Pancreas (tissue), 10 donors: Measurements from ENCODE around the gene CAPG. TPM values are rescaled to one million over a fixed set of nuclear protein-coding genes. Genes with fewer than 3 reads are reported as not detected.
"Not testable (repeated sequence)": the region's sequence is repeated elsewhere in the genome, so short reads cannot be mapped to it uniquely, and the experiment has no call there.

Source experiments
- ATAC-seq, 4 donors: fragments of 200-7000 bp; cut with Tn5 transposase; one replicate each; pipeline versions ENCODE4 v1.8.0 to v1.9.1; 2020; ENCODE audit warnings: mild to moderate bottlenecking in 4 of 4, moderate library complexity in 4 of 4
- DNase-seq, 6 donors: peaks; one replicate each; pipeline ENCODE4 v3.0.0-alpha.2; 2020
- FAIRE-seq: peaks from 2 replicates; lab custom pipeline; 2012; peaks lifted over from hg19 to GRCh38; lab: Jason Lieb, UNC
- H3K27ac ChIP-seq, 4 donors: fragments of 200-600 bp; sonication (generic); 1 replicate in 3 of 4; 2 replicates in 1 of 4; pipeline versions ENCODE4 v1.5.0 to v1.8.0; 2020
- H3K27me3 ChIP-seq, 4 donors: fragments of 200-600 bp; one replicate each; pipeline ENCODE4 v1.8.0; 2021
- H3K36me3 ChIP-seq, 3 donors: fragments of 200-600 bp; sonication (generic) in 1 of 3; one replicate each; pipeline versions ENCODE4 v1.5.0 to v1.8.0; 2020 to 2021
- H3K4me1 ChIP-seq, 3 donors: fragments of 200-600 bp; one replicate each; pipeline ENCODE4 v1.8.0; 2021
- H3K4me3 ChIP-seq, 4 donors: fragments of 200-600 bp; sonication (generic) in 2 of 4; one replicate each; pipeline versions ENCODE4 v1.5.0 to v1.8.0; 2020 to 2021
- H3K9me3 ChIP-seq, 4 donors: fragments of 200-600 bp; one replicate each; pipeline ENCODE4 v1.8.0; 2021
- CTCF ChIP-seq, 4 donors: fragments of 200-600 bp; sonication (generic) in 3 of 4; IDR thresholded peaks; one replicate each; pipeline versions ENCODE4 v1.5.0 to v1.8.0; 2021; ENCODE audit warnings: antibody characterized with exemption in 4 of 4
- WGBS, 2 donors: extraction: QIAGEN DNeasy Blood & Tissue Kit; methylation state at CpG; one replicate each; pipeline ENCODE4 v1.1.7; 2013; 5-methylcytosine and 5-hydroxymethylcytosine counted together
- intact Hi-C, 3 donors: fragments of 100-400 bp; cut with DNase I; formaldehyde crosslinking; loops; one replicate each; pipeline versions ENCODE4 v1.11.1 to v1.14.2; 2022
- polyA plus RNA-seq, 2 donors: library from polyadenylated mRNA; stranded (reverse); fragments of 200-250 nt; gene quantifications; one replicate each; pipeline ENCODE4 v1.2.3, GENCODE V29; 2013
- total RNA-seq, 6 donors: library from RNA; stranded (reverse); fragmentation: NEBNext Ultra II Directional in 4 of 6; extraction: Animal tissue kit (Norgen Biotek cat#: 25700) in 4 of 6; gene quantifications; one replicate each; pipeline versions ENCODE4 v1.2.1 to v1.2.4, GENCODE V29; 2021 to 2023
- donor health status: healthy with polysubstance abuse.
- donor health status: DM: no; HTN: no; CAD: no; lungs with moderate emphysema.
- donor health status: DM: no; HTN: no; CAD: no.
- donor health status: control.
- donor health status: control.
- donor health status: Bipolar disorder and iron deficiency.
- donor health status: DM: yes; HTN: yes; CAD: no.
- donor health status: DM: no; HTN: no; CAD: no.
- donor health status: DM: no; HTN: no; CAD: no.
- donor health status: DM: yes; HTN: yes; CAD: no.

The CAPG gene
- total and polyA plus RNA-seq, 8 donors: 10.9 to 111 (median 37.5) TPM

- no peaks in the 10 kb centered on the region for H3K36me3 ChIP-seq
- peak overlapping the region in 3 of 4 donors; percentile 76 to 84 (median 78) for H3K27ac ChIP-seq
- DNase-seq (no peak), ATAC-seq (no peak), FAIRE-seq (no peak)
- whole genome bisulfite sequencing, 2 donors: 85 to 93% methylated on average over 5 to 6 of the region's 6 CpGs
- no peak overlapping the region for H3K4me3 ChIP-seq
- H3K27me3 ChIP-seq: no peaks in the 10 kb centered on the region
- no peak for TF ChIP-seq CTCF (IDR thresholded peaks at IDR 0.05)
- H3K9me3 ChIP-seq: no peaks in the 10 kb centered on the region
- peaks cover 25 to 42% (median 32%) of the 10 kb centered on the region in 3 donors for H3K4me1 ChIP-seq
- intact Hi-C loops: no loop called here
These were observed 34.5 kb upstream of the CAPG start for GRCh38 chr2:85444629-85445172.

GRCh38 chr2:85441864-85442263 is 31.7 kb upstream of the CAPG start:
- WGBS, 2 donors: 83 to 86% methylated on average over 4 of the region's 4 CpGs
- Histone ChIP-seq H3K36me3 (no peaks in the 10 kb centered on the region), H3K4me3 (no peak overlapping the region), H3K27ac (peak overlapping the region in 1 of 4 donors; percentile 23), H3K4me1 (peaks cover 23 to 38% (median 31%) of the 10 kb centered on the region in 3 donors), H3K9me3 (no peaks in the 10 kb centered on the region), H3K27me3 (no peaks in the 10 kb centered on the region)
- DNase-seq (no peak), ATAC-seq (no peak), FAIRE-seq (no peak)
- TF ChIP-seq CTCF (IDR thresholded peaks at IDR 0.05): no peak
- intact Hi-C loops: no loop called here

GRCh38 chr2:85440729-85441128 is 30.6 kb upstream of the CAPG start:
- Histone ChIP-seq H3K4me3 (no peak overlapping the region), H3K27ac (no peak overlapping the region), H3K4me1 (peaks cover 13 to 35% (median 19%) of the 10 kb centered on the region in 3 donors), H3K9me3 (no peaks in the 10 kb centered on the region), H3K36me3 (no peaks in the 10 kb centered on the region), H3K27me3 (no peaks in the 10 kb centered on the region)
- DNase-seq (no peak), ATAC-seq (no peak), FAIRE-seq (no peak)
- intact Hi-C loops: no loop called here
- no peak for TF ChIP-seq CTCF (IDR thresholded peaks at IDR 0.05)
- WGBS, 2 donors: 90 to 91% methylated on average over 5 of the region's 5 CpGs

- FAIRE-seq: no peak
- no peak for TF ChIP-seq CTCF (IDR thresholded peaks at IDR 0.05)
- Histone ChIP-seq H3K36me3 (no peaks in the 10 kb centered on the region), H3K27ac (peak overlapping the region in 1 of 4 donors; percentile 88), H3K4me1 (peaks cover 13 to 30% (median 14%) of the 10 kb centered on the region in 3 donors), H3K4me3 (no peak overlapping the region), H3K9me3 (no peaks in the 10 kb centered on the region), H3K27me3 (no peaks in the 10 kb centered on the region)
- whole genome bisulfite sequencing, 2 donors: 85 to 89% methylated on average over 7 of the region's 7 CpGs
- intact Hi-C loops: no loop called here
- DNase-seq: no peak
- no peak for ATAC-seq
These were observed 29.8 kb upstream of the CAPG start for GRCh38 chr2:85439986-85440385.

GRCh38 chr2:85439569-85439968 is 29.4 kb upstream of the CAPG start:
- Histone ChIP-seq H3K27ac (peak overlapping the region in 2 of 4 donors; percentile 80 to 88), H3K4me1 (peaks cover 13 to 28% (median 13%) of the 10 kb centered on the region in 3 donors)
- H3K27me3 ChIP-seq, ATAC-seq, DNase-seq, FAIRE-seq, H3K9me3 ChIP-seq, H3K36me3 ChIP-seq, intact Hi-C loops, H3K4me3 ChIP-seq: not testable (repeated sequence)
- 95% methylated on average over 9 of the region's 9 CpGs for WGBS, 2 donors
